IPS DF 6.9 (cell line): ENCODE data around the gene PLEK.
"Not testable (repeated sequence)": the region's sequence is repeated elsewhere in the genome, so short reads cannot be mapped to it uniquely, and the experiment has no call there.

Experiments
- DNase-seq: peaks from one replicate; pipeline ENCODE4 v3.0.0-alpha.2; 2013; ENCODE audit warnings: low read depth, low spot score
- H3K27ac ChIP-seq: one replicate; pipeline ENCODE4 v1.5.1; 2013; ENCODE audit warnings: low read length, control low read depth
- H3K27me3 ChIP-seq: 2 replicates; pipeline ENCODE4 v1.6.1; 2013; ENCODE audit warnings: mild to moderate bottlenecking, low read length; ENCODE audit not compliant: control insufficient read depth, insufficient read depth
- H3K36me3 ChIP-seq: 2 replicates; pipeline ENCODE4 v1.6.1; 2013; ENCODE audit warnings: low read length; ENCODE audit not compliant: control insufficient read depth, insufficient read depth
- H3K4me1 ChIP-seq: 2 replicates; pipeline ENCODE4 v1.6.1; 2013; ENCODE audit warnings: low read length; ENCODE audit not compliant: control insufficient read depth, insufficient read depth
- H3K4me3 ChIP-seq: 2 replicates; pipeline ENCODE4 v1.5.1; 2013; ENCODE audit warnings: mild to moderate bottlenecking, low read length
- H3K9me3 ChIP-seq: 2 replicates; pipeline ENCODE4 v1.6.1; 2013; ENCODE audit warnings: low read length, inconsistent platforms; ENCODE audit not compliant: control insufficient read depth, insufficient read depth
- WGBS: extraction: QIAGEN DNeasy Blood & Tissue Kit; methylation state at CpG from one replicate; pipeline ENCODE4 v1.1.7; 2013; ENCODE audit warnings: mixed read lengths, missing lambda C conversion rate; ENCODE audit not compliant: insufficient read length, insufficient coverage; 5-methylcytosine and 5-hydroxymethylcytosine counted together

The PLEK gene

DNA sequence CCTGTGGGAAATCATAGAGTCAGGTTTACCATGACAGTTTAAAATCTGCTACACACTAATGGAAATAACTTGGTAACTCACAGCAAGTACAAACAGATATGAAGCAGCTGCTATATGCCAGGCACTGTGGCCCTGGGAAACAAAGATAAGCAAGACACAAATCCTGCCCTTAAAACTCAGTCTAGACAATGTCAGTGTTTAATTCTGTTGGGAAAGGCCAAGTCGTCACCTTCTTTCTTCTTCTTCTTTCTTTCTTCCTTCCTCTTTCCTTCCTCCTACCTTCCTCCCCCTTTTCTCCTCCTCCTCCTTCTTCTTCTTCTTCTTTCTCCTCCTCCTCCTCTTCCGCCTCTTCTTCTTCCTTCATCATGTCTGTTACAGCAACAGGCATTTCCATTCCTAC is 26.8 kb downstream of the PLEK start:
- Histone ChIP-seq H3K27ac (no peak overlapping the region), H3K9me3 (no peaks in the 10 kb centered on the region), H3K36me3 (no peaks in the 10 kb centered on the region), H3K4me1 (no peaks in the 10 kb centered on the region), H3K27me3 (no peaks in the 10 kb centered on the region), H3K4me3 (no peak overlapping the region)
- no peak for DNase-seq
- WGBS: no CpG with 5 or more reads among the region's 2 CpGs

DNA sequence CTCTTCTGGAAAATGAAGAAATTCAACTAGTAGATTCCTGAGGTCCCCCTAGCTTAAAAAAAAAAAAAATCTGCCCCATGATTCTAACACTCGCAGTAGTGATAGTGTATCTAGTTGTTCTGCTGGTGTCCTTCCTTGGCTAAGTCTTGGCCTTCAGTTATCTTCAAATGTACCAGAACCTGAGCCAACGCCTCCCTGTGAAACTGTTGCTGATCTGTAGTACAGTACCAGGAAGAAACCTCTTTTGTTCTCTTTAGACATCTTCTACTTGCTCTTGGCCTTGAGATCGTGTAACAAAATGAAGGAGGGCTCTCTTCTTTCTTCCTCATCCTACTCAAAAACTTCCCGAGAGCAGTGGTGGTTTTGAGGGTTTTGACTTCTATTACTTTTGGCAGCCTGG is 31.0 kb downstream of the PLEK start:
- Histone ChIP-seq H3K9me3 (no peaks in the 10 kb centered on the region), H3K27ac (no peak overlapping the region), H3K4me1 (no peaks in the 10 kb centered on the region), H3K36me3 (no peaks in the 10 kb centered on the region), H3K4me3 (no peak overlapping the region), H3K27me3 (no peaks in the 10 kb centered on the region)
- no CpG with 5 or more reads among the region's 4 CpGs for WGBS
- DNase-seq: no peak

DNA sequence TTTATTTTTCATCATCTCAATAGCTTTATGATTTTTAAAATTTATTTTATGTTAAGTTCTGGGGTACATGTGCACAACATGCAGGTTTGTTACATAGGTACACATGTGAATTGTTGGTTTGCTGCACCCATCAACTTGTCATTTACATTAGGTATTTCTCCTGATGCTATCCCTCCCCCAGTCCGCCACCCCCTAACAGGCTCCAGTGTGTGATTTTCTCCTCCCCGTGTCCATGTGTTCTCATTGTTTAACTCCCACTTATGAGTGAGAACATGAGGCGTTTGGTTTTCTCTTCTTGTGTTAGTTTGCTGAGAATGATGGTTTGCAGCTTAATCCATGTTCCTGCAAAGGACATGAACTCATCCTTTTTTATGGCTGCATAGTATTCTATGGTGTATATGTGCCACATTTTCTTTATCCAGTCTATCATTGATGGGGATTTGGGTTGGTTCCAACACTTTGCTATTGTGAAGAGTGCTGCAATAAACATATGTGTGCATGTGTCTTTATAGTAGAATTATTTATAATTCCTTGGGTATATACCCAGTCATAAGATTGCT is 32.7 kb downstream of the PLEK start:
- H3K9me3 ChIP-seq: not testable (repeated sequence)

DNA sequence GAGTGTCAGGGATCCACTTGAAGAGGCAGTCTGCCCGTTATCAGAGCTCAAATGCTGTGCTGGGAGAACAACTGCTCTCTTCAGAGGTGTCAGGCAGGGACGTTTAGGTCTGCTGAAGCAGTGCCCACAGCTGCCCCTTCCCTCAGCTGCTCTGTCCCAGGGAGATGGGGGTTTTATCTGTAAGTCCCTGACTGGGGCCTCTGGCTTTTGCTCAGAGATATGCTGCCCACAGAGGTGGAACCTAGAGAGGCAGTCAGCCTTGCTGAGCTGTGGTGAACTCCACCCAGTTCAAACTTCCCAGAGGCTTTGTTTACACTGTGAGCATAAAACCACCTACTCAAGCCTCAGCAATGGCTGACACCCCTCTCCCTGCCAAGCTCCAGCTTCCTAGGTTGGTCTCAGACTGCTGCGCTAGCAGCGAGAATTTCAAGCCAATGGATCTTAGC is 38.1 kb downstream of the PLEK start:
- Histone ChIP-seq H3K27ac (no peak overlapping the region), H3K36me3 (no peaks in the 10 kb centered on the region), H3K27me3 (no peaks in the 10 kb centered on the region), H3K4me1 (no peaks in the 10 kb centered on the region), H3K9me3 (no peaks in the 10 kb centered on the region), H3K4me3 (no peak overlapping the region)
- DNase-seq: no peak
- no CpG with 5 or more reads among the region's 4 CpGs for WGBS

More for the DNA sequence above, 32.7 kb downstream of the PLEK start:
- not testable (repeated sequence) for H3K4me3 ChIP-seq, H3K36me3 ChIP-seq, DNase-seq, H3K27me3 ChIP-seq, H3K27ac ChIP-seq, H3K4me1 ChIP-seq
- WGBS: no CpG with 5 or more reads among the region's 3 CpGs

DNA sequence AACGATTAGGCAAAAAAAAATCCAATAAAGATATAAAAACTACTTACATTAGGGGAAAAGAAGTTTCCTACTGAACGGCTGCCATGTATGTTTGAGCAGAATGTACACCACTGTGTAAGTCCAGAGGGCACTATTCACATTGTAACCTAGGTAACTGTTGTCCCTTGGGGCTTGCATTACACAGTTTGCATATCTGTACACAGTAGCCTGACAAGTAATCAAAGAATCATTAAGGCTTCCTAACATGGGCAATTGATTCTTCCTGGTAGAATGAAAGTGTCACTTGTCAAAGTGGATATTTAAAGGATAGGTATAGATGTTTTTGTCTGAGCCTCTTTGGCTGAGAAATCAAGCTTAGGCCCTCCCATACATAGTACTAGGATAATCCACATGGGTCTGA is 39.1 kb downstream of the PLEK start:
- H3K27ac ChIP-seq: no peak overlapping the region
- WGBS: no CpG with 5 or more reads among the region's 2 CpGs
- H3K36me3 ChIP-seq: no peaks in the 10 kb centered on the region
- H3K4me3 ChIP-seq: no peak overlapping the region
- H3K4me1 ChIP-seq: no peaks in the 10 kb centered on the region
- DNase-seq: no peak
- no peaks in the 10 kb centered on the region for H3K9me3 ChIP-seq
- no peaks in the 10 kb centered on the region for H3K27me3 ChIP-seq

DNA sequence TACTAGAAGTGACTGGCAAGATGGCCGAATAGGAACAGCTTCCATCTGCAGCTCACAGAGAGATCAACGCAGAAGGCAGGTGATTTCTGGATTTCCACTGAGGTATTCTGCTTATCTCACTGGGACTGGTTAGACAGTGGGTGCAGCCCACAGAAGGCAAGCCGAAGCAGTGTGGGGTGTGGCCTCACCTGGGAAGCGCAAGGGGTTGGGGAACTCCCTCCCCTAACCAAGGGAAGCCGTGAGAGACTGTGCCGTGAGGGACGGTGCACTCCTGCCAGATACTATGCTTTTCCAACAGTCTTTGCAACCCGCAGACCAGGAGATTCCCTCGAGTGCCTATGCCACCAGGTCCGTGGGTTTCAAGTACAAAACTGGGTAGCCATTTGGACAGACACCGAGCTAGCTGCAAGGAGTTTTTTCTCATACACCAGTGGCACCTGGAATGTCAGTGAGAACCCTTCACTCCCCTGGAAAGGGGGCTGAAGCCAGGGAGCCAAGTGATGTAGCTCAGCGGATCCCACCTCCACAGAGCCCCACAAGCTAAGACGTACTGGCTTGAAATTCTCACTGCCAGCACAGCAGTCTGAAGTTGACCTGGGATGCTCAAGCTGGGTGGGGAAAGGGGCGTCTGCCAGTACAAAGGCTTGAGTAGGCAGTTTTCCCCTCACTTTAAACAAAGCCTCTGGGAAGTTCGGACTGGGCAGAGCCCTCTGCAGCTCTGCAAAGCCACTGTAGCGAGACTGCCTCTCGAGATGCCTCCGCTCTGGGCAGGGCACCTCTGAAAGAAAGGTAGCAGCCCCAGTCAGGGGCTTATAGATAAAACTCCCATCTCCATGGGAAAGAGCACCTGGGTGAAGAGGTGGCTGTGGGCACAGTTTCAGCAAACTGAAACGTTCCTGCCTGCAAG is 40.1 kb downstream of the PLEK start:
- H3K9me3 ChIP-seq: no peaks in the 10 kb centered on the region
- no peak overlapping the region for H3K4me3 ChIP-seq
- H3K4me1 ChIP-seq: no peaks in the 10 kb centered on the region
- no peaks in the 10 kb centered on the region for H3K27me3 ChIP-seq
- WGBS: no CpG with 5 or more reads among the region's 19 CpGs
- no peaks in the 10 kb centered on the region for H3K36me3 ChIP-seq
- no peak overlapping the region for H3K27ac ChIP-seq
- no peak for DNase-seq

DNA sequence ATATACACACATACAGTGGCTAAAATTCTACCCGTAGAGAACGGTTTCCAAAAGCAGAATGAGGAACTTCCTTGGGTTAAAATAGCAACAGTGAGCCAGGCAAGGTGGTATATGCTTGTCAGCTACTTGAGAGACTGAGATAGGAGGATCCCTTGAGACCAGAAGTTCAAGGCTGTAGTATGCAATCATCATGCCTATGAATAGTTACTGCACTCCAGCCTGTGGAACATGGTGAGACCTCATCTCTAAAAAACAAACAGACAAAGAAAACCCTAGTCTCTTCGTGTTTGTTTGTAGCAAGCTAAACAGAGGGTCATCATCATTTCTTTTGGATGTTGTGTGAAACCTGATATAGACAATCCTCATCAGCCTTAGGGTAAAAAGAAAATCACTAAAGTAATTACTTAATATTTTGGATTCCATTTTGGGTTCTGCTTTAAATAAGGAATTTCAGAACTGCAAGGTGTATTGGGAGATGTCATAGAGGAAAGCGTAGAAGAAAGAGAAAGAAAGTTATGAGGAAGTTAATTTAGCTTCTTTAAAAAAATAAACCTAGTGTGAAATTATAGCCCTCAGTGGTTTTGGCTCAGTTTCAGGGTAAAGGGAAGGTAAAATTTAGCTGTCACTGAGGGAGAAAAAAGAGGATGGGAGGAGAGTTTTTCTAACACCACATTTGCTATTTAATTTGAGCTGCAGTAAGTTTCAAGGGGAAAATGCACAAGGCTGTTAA is 46.5 kb downstream of the PLEK start:
- no peak overlapping the region for H3K4me3 ChIP-seq
- no peaks in the 10 kb centered on the region for H3K27me3 ChIP-seq
- DNase-seq: no peak
- WGBS: 100% methylated on average over 1 of the region's 4 CpGs
- no peaks in the 10 kb centered on the region for H3K9me3 ChIP-seq
- no peaks in the 10 kb centered on the region; the same call in 1 of the 2 replicates for H3K4me1 ChIP-seq
- H3K36me3 ChIP-seq: no peaks in the 10 kb centered on the region
- no peak overlapping the region for H3K27ac ChIP-seq

DNA sequence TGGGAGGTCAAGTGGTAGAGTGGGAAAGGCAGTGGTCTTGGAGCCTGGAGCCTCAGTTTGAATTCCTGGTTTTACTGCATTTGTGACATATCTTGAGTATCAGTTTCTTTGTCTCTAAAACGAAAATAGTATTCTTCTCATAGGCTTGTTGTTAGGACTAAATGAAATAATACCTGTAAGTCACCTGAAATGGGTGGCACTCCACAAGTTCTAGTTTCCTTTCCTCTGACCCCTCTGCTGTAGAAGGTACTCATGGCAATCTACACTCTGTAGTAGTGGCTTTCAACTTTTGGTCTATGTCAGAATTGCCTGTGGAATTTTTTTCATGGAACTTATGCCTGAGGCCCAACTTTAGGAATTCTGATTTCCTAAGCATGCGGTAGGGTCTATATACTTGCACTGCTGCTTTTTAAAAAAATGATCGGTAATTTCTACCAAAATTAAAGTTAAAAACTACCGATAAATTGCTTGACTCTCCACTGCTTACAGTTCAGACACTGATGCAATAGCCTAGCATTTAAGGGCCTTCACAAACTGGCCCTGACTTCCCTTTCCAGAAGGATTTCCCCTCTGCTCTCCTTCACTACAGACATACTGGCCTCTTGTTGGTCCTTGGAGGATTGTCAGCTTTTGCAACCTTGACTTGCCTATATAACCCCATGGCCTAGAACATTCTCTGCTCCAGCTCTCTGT is 47.2 kb downstream of the PLEK start:
- DNase-seq: no peak
- Histone ChIP-seq H3K27ac (no peak overlapping the region), H3K4me1 (no peaks in the 10 kb centered on the region; the same call in 1 of the 2 replicates)

DNA sequence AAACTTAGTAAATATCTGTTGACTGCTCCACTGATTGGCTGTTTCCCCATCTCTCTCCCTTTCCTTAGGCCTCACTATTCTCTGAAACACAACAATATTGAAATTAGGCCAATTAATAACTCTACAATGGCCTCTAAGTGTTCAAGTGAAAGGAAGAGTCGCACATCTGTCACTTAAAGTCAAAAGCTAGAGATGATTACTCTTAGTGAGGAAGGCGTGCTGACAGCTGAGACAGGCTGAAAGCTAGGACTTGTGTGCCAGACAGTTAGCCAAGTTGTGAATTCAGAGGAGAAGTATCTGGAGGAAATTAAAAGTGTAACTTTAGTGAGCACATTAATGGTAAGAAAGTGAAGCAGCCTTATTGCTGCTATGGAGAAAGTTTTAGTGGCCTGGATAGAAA is 48.4 kb downstream of the PLEK start:
- no CpG with 5 or more reads among the region's 2 CpGs for WGBS
- peaks cover under 1% of the 10 kb centered on the region for H3K4me1 ChIP-seq

More for the DNA sequence above, 47.2 kb downstream of the PLEK start:
- Histone ChIP-seq H3K36me3 (no peaks in the 10 kb centered on the region), H3K4me3 (no peak overlapping the region), H3K27me3 (no peaks in the 10 kb centered on the region), H3K9me3 (no peaks in the 10 kb centered on the region)
- no CpG with 5 or more reads among the region's 4 CpGs for WGBS

DNA sequence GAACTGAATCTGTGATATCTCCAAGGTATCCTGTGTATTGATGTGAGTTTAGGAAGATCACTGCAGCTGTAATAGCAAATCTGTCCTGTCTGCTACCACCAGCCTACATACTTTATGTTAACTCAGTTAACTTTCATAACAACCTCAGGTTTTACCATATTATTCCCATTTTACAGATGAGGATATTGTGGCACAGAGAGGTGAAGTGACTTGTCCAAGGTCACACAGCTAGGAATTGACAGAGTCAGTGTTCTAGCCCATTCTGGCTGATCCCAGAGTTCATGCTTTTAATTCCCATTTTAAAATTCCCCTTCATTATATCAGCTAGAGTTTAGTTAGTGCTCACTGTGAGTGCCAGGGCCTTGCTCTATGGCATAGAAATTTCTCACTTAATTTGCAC is 49.4 kb downstream of the PLEK start:
- no peak overlapping the region for H3K4me3 ChIP-seq
- H3K4me1 ChIP-seq: peaks cover 6% of the 10 kb centered on the region
- no peaks in the 10 kb centered on the region for H3K9me3 ChIP-seq
- no peak overlapping the region for H3K27ac ChIP-seq
- no peak for DNase-seq
- no peaks in the 10 kb centered on the region for H3K27me3 ChIP-seq
- no peaks in the 10 kb centered on the region for H3K36me3 ChIP-seq

More for the DNA sequence above, 48.4 kb downstream of the PLEK start:
- no peaks in the 10 kb centered on the region for H3K9me3 ChIP-seq
- no peak overlapping the region for H3K27ac ChIP-seq
- H3K4me3 ChIP-seq: no peak overlapping the region
- no peaks in the 10 kb centered on the region for H3K27me3 ChIP-seq
- H3K36me3 ChIP-seq: no peaks in the 10 kb centered on the region
- no peak for DNase-seq
